Measurements from ENCODE around the gene CMSS1. TPM values are rescaled to one million over a fixed set of nuclear protein-coding genes. Genes with fewer than 3 reads are reported as not detected.

Gene CMSS1
- total and polyA plus RNA-seq, 12 donors, result 16.2 to 75.6 (median 33.0) TPM

DNA sequence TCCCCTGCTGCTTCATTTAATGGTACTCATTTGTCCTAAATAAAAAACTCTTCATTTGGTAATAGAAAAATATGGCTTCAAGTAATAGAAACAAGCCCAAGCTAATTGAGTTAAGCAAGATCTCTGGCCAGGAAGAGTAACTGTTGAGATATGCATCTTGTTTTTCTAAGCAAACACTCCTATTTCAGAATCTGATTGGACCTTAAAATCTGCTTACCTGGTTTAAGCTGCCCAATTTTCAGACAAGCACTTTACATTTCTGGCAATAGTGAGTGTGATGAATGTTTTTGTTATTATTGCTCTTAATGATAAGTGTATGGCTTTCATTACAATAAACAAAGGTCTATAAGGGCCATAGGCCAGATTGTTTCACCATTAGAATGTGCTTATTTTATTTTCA, 86.2 kb downstream of the CMSS1 start:
- TF ChIP-seq, protein P1, sequence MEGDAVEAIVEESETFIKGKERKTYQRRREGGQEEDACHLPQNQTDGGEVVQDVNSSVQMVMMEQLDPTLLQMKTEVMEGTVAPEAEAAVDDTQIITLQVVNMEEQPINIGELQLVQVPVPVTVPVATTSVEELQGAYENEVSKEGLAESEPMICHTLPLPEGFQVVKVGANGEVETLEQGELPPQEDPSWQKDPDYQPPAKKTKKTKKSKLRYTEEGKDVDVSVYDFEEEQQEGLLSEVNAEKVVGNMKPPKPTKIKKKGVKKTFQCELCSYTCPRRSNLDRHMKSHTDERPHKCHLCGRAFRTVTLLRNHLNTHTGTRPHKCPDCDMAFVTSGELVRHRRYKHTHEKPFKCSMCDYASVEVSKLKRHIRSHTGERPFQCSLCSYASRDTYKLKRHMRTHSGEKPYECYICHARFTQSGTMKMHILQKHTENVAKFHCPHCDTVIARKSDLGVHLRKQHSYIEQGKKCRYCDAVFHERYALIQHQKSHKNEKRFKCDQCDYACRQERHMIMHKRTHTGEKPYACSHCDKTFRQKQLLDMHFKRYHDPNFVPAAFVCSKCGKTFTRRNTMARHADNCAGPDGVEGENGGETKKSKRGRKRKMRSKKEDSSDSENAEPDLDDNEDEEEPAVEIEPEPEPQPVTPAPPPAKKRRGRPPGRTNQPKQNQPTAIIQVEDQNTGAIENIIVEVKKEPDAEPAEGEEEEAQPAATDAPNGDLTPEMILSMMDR (IDR thresholded peaks at IDR 0.05), result no peak
- no peak for TF ChIP-seq POLR2A (IDR thresholded peaks at IDR 0.05)
- DNase-seq, result no peak
- Histone ChIP-seq H3K9me3 (replicated peaks in 1 of 3) (no peaks in the 10 kb centered on the region), H3K36me3 (replicated peaks in 1 of 2) (no peaks in the 10 kb centered on the region), H3K4me1 (replicated peaks in 1 of 2) (peaks cover 12 to 18% of the 10 kb centered on the region in 2 donors), H3K27me3 (no peaks in the 10 kb centered on the region), H3K4me3 (no peak overlapping the region), H3K27ac (no peak overlapping the region)
- intact Hi-C loops (cut with DNase I), result no loop called here

DNA sequence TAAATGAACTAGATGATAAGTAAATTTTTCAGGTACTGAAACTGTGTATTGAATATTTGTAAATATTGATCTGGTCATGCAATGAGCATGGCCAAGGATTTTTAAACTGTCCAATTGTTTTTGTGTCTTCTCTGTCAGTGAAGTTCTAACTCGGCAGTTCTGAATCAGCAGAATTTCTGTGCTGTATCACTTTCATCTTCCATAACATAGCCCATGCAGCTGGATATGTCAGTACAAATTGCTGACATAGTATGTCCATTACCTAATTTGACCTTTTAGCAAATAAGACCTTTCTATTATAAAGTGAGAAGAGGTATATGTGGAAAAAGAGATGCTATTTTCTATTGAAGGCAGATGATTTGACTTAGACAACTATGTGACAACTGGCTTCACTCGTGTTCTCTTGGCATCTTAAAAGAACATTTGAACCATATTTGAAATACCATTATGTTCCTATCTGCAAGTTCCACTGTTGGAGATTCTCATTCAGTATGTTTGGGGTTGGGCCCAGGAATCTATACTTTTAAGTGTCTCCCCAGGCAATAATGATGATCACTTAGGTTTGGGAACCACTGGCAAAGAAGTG, 90.4 kb downstream of the CMSS1 start:
- Histone ChIP-seq H3K4me1 (replicated peaks in 1 of 2) (peaks cover 7 to 15% of the 10 kb centered on the region in 2 donors), H3K27ac (no peak overlapping the region), H3K9me3 (replicated peaks in 1 of 3) (no peaks in the 10 kb centered on the region), H3K36me3 (replicated peaks in 1 of 2) (no peaks in the 10 kb centered on the region), H3K27me3 (no peaks in the 10 kb centered on the region), H3K4me3 (no peak overlapping the region)
- 88 to 93% (median 90%) methylated on average over 2 of the region's 2 CpGs for WGBS, 4 donors
- TF ChIP-seq POLR2A (IDR thresholded peaks at IDR 0.05), result no peak
- TF ChIP-seq, protein P1 (IDR thresholded peaks at IDR 0.05), result no peak
- DNase-seq, result no peak
- intact Hi-C loops (cut with DNase I), result no loop called here

DNA sequence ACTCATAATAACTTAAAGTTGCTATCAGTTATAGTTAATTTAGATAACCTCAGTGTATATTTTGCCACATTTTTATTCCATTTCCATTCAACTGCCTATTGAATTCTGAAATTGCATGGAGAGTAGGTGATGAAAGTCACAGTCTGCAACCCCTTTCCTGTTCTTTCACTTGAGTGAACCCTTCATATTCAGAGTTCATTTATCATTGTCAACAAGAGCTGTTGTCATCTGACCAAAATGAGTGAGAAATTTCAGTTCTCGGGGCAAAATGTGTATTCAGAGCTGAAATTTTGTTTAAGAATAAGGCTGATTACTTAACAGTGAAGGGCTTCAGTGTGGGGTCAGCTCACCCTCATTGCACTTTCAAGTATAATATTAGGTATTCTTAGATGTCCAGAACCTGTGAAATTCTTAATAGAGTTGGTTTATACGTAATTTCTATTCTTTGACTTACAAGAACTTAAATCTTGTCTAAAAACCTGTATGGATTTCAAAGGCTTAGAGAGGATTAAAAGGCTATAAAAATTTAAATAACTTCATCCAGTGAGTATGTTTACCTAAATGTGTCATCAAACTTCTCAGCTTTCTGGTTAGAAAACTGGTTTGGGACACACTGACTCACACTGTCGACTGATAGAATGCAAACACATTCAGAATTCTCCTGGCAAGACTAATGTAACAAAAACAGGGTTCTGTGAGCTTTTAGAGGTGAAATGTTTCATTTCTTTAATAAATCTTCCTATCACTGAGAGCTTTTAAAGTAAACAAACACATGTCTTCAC, 92.2 kb downstream of the CMSS1 start:
- DNase-seq, result no peak
- Histone ChIP-seq H3K4me1 (replicated peaks in 1 of 2) (peaks cover 7 to 15% of the 10 kb centered on the region in 2 donors), H3K36me3 (replicated peaks in 1 of 2) (no peaks in the 10 kb centered on the region), H3K9me3 (replicated peaks in 1 of 3) (no peaks in the 10 kb centered on the region), H3K27ac (no peak overlapping the region), H3K4me3 (no peak overlapping the region), H3K27me3 (no peaks in the 10 kb centered on the region)
- 87 to 92% (median 90%) methylated on average over 3 of the region's 3 CpGs for whole genome bisulfite sequencing, 4 donors
- intact Hi-C loops (cut with DNase I), result no loop called here
- TF ChIP-seq, protein P1 (IDR thresholded peaks at IDR 0.05), result no peak
- no peak for TF ChIP-seq POLR2A (IDR thresholded peaks at IDR 0.05)

DNA sequence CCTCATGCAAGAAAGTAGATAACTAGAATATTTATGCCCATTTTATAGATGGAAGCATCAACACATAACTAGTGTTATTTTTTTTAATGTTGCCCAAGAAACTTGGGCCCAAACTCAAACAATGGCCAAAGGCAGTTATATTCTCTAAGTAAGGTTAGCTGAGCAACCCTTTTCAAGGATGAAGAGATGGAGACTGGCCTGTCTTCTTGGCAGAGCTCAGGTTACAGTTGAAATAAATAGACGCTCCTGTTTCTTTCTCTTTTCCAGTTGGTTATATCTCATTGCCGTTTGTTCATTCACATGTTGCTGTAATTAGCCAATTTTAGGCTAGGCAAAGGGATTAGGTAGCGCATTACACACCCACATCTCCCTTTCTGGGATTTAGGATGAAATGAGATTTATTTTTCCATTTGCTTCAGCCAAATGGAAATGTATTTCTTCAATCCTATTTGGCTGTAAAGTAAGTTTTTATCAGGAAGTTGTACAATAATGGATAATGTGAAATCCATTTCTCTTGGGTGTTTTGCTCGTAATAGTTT, 93.2 kb downstream of the CMSS1 start:
- TF ChIP-seq, protein P1 (IDR thresholded peaks at IDR 0.05), result no peak
- TF ChIP-seq POLR2A (IDR thresholded peaks at IDR 0.05), result no peak
- WGBS, 4 donors, result 66 to 84% (median 71%) methylated on average over 4 of the region's 4 CpGs
- Histone ChIP-seq H3K4me1 (replicated peaks in 1 of 2) (peaks cover 7 to 15% of the 10 kb centered on the region in 2 donors), H3K9me3 (replicated peaks in 1 of 3) (no peaks in the 10 kb centered on the region), H3K27me3 (no peaks in the 10 kb centered on the region), H3K4me3 (no peak overlapping the region), H3K27ac (no peak overlapping the region), H3K36me3 (replicated peaks in 1 of 2) (no peaks in the 10 kb centered on the region)
- intact Hi-C loops (cut with DNase I), result no loop called here
- no peak for DNase-seq

Data from adrenal gland (tissue), 12 donors.